Activated CD4-positive, alpha-beta memory T cell treated with anti-CD3 and anti-CD28 coated beads for 36 hours (primary cell): ENCODE data around the gene CCDC106. TPM values are rescaled to one million over a fixed set of nuclear protein-coding genes. Genes with fewer than 3 reads are reported as not detected.

ENCODE experiments used
- CTCF ChIA-PET: fragments of 350-600 bp; sonication (Branson Sonifier 250); formaldehyde crosslinking; loops from one replicate; lab custom pipeline; 2021; ENCODE audit warnings: antibody characterized with exemption, inconsistent platforms; lab: Charles Lee
- POLR2A ChIA-PET: fragments of 350-600 bp; sonication (Branson Sonifier 250); formaldehyde crosslinking; loops from one replicate; lab custom pipeline; 2021; ENCODE audit warnings: antibody characterized with exemption; lab: Charles Lee
- DNase-seq: peaks from one replicate; pipeline ENCODE4 v3.0.0-alpha.2; 2020
- H3K27ac Mint-ChIP-seq: one replicate; pipeline ENCODE4 v1.8.0; 2021; ENCODE audit warnings: mixed read lengths
- H3K27me3 Mint-ChIP-seq: one replicate; pipeline ENCODE4 v1.8.0; 2021; ENCODE audit warnings: mixed read lengths
- H3K36me3 Mint-ChIP-seq: one replicate; pipeline ENCODE4 v1.8.0; 2021; ENCODE audit warnings: mixed read lengths
- H3K4me1 Mint-ChIP-seq: one replicate; pipeline ENCODE4 v1.8.0; 2021; ENCODE audit warnings: low read depth, mixed read lengths
- H3K4me3 Mint-ChIP-seq: one replicate; pipeline ENCODE4 v1.8.0; 2021; ENCODE audit warnings: mild to moderate bottlenecking, mixed read lengths
- H3K9me3 Mint-ChIP-seq: one replicate; pipeline ENCODE4 v1.8.0; 2021; ENCODE audit warnings: mixed read lengths
- intact Hi-C: fragments of 100-400 bp; cut with micrococcal nuclease; formaldehyde crosslinking; loops from one replicate; pipeline ENCODE4 v1.15.1; 2023
- total RNA-seq, 2 experiments: library from RNA; stranded (reverse); gene quantifications; one replicate each; pipeline ENCODE4 v1.2.3, GENCODE V29; 2021

The CCDC106 gene
- total RNA-seq, 2 experiments from 2014 or later: 3.6 to 4.0 TPM

DNA sequence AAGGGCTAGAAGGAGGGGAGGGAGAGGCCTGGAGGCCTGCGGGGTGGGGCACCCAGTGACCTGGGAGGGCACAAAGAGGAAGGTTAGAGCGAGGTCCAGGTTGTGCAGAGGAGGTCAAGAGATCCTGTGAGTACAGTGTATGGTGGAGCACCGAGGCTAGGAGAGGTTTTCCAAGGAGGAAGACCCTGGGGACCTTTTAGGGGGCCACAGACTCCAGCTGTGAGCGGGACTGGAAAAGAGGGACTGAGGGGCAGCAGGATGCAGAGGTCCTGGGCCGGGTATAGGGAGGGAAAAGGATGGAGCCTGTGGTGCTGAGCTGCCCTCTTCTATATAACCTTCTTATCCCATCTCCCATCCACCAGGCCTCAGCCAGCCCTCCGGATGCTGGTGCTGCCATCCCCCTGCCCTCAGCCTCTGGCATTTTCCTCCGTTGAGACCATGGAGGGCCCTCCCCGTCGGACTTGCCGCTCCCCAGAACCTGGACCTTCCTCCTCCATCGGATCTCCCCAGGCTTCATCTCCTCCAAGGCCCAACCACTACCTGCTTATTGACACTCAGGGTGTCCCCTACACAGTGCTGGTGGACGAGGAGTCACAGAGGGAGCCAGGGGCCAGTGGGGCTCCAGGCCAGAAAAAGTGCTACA is 3.7 kb upstream of the CCDC106 start:
- peaks cover 46% of the 10 kb centered on the region for H3K4me1 Mint-ChIP-seq
- peak overlapping the region; percentile 85 for H3K4me3 Mint-ChIP-seq
- intact Hi-C loops: loop anchor here (5.0 kb wide), 1 partner anchor 387 kb away; the partner anchor contains the start of gene PPP6R1

DNA sequence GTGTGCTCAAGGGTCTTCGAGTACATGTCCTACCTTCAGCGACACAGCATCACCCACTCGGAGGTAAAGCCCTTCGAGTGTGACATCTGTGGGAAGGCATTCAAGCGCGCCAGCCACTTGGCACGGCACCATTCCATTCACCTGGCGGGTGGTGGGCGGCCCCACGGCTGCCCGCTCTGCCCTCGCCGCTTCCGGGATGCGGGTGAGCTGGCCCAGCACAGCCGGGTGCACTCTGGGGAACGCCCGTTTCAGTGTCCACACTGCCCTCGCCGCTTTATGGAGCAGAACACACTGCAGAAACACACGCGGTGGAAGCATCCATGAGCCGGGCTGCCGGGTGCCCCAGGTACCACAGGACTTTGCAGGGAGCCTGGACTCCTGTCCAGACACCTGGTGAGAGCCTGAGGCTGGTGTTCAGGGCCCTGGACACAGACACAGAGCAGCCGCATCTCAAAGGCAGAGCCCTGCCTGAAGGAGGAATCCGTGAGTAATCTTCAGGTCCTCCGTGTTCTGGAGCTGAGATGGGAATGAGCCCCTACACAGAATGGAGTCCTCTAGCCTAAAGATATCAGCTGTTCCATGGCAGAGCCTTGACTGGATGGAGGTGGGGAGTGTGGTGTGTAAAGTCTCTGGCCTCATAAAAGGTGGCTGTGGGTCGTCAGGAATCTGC is 3.0 kb upstream of the CCDC106 start:
- Mint-ChIP-seq H3K36me3 (peaks cover 21% of the 10 kb centered on the region), H3K27ac (peak overlapping the region; percentile 98), H3K4me3 (peak overlapping the region; percentile 85), H3K27me3 (no peaks in the 10 kb centered on the region), H3K9me3 (no peaks in the 10 kb centered on the region), H3K4me1 (peaks cover 47% of the 10 kb centered on the region)
- ChIA-PET CTCF (interaction anchor here (0.7 to 1.5 kb wide), 4 partner anchors 8 to 13 kb away, joined by 3 to 5 read pairs (median 4); no protein-coding TSS in a partner anchor), POLR2A (interaction anchor here (0.6 to 0.9 kb wide), 2 partner anchors 11 to 12 kb away, joined by 3 read pairs; no protein-coding TSS in a partner anchor)
- intact Hi-C loops: loop anchor here (5.0 kb wide), 1 partner anchor 388 kb away; the partner anchor contains the start of gene PPP6R1
- no peak for DNase-seq

More for the DNA sequence above, 3.7 kb upstream of the CCDC106 start:
- H3K36me3 Mint-ChIP-seq: peaks cover 21% of the 10 kb centered on the region
- POLR2A ChIA-PET: interaction anchor here (2.6 kb wide), 1 partner anchor 10 kb away, joined by 19 read pairs; the partner anchor contains the start of gene U2AF2
- no peaks in the 10 kb centered on the region for H3K27me3 Mint-ChIP-seq
- no peaks in the 10 kb centered on the region for H3K9me3 Mint-ChIP-seq
- CTCF ChIA-PET: interaction anchor here (1.0 to 1.1 kb wide), 2 partner anchors 9 to 10 kb away, joined by 3 to 4 read pairs; no protein-coding TSS in a partner anchor
- H3K27ac Mint-ChIP-seq: peak overlapping the region; percentile 98
- no peak for DNase-seq

DNA sequence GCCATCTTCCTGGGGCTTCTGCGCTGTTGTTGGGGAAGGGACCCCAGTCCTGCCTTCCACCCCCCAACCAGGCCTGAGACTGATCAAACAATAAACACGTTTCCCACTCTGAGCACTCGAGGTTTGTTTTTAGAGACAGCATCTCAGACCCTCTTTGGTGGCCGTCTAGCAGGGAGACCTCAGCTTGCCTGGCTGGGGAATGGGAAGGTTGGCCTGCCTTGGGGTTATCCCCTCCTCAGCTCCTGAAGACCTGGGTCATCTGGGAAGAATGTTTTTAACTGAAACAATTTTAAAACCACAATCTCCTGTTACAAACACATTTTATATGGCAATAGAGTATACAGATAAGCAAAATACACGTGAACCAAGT is 2.5 kb upstream of the CCDC106 start:
- H3K36me3 Mint-ChIP-seq: peaks cover 21% of the 10 kb centered on the region
- ChIA-PET CTCF (interaction anchor here (0.7 to 1.5 kb wide), 2 partner anchors 9 to 13 kb away, joined by 4 to 5 read pairs; no protein-coding TSS in a partner anchor), POLR2A (interaction anchor here (0.6 to 0.9 kb wide), 2 partner anchors 12 kb away, joined by 3 read pairs; no protein-coding TSS in a partner anchor)
- no peak for DNase-seq
- peak overlapping the region; percentile 13 for H3K27ac Mint-ChIP-seq
- no peaks in the 10 kb centered on the region for H3K27me3 Mint-ChIP-seq
- intact Hi-C loops: no loop called here
- H3K4me3 Mint-ChIP-seq: peak overlapping the region; percentile 49
- no peaks in the 10 kb centered on the region for H3K9me3 Mint-ChIP-seq
- peaks cover 42% of the 10 kb centered on the region for H3K4me1 Mint-ChIP-seq

DNA sequence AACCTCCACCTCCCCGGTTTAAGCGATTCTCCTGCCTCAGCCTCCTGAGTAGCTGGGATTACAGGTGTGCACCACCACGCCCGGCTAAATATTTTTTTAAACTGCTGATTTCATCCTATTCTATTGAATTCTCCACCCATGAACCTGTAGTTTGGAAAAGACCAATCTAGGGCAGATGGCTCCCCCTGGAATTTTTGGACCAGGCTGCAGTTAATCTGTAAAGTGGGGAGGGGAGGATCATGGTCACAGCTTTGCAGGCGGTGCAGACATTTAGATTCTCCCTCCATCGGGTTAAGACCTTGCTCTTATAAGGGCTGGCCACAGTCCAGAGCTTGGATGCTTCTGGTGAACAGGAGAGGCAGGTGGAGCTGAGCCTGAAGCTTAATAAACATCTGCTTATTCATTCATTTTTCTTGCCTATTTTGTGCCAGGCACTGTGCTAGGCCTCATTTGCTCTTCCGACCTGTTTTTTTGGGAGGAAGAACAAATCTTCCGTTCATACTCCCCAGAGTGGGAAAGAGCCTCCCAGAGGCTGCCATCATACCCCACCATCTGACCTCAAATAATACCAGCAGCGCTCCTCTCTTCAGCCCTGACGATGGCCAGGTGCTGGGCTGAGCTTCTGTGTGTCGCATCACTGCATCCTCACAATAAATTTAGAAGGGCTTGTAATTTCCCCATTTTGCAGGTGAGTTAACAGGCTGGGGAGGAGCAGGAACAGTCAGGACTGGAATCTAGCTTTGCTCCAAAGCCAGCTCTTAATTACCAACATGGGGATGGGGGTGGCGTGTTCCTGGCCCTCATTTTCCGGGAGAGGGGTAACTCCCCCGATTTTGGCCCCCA is 902 bp upstream of the CCDC106 start:
- H3K4me1 Mint-ChIP-seq: peaks cover 40% of the 10 kb centered on the region
- H3K27ac Mint-ChIP-seq: no peak overlapping the region
- ChIA-PET POLR2A (interaction anchor here (0.9 to 1.5 kb wide), 2 partner anchors 10 kb away, joined by 3 to 5 read pairs; no protein-coding TSS in a partner anchor), CTCF (interaction anchor here (1.2 to 2.1 kb wide), 4 partner anchors 8 to 14 kb away, joined by 4 to 17 read pairs (median 5); no protein-coding TSS in a partner anchor)
- no peak for DNase-seq
- H3K27me3 Mint-ChIP-seq: no peaks in the 10 kb centered on the region
- peaks cover 16% of the 10 kb centered on the region for H3K36me3 Mint-ChIP-seq
- H3K9me3 Mint-ChIP-seq: no peaks in the 10 kb centered on the region
- intact Hi-C loops: no loop called here
- H3K4me3 Mint-ChIP-seq: peak overlapping the region; percentile 70

DNA sequence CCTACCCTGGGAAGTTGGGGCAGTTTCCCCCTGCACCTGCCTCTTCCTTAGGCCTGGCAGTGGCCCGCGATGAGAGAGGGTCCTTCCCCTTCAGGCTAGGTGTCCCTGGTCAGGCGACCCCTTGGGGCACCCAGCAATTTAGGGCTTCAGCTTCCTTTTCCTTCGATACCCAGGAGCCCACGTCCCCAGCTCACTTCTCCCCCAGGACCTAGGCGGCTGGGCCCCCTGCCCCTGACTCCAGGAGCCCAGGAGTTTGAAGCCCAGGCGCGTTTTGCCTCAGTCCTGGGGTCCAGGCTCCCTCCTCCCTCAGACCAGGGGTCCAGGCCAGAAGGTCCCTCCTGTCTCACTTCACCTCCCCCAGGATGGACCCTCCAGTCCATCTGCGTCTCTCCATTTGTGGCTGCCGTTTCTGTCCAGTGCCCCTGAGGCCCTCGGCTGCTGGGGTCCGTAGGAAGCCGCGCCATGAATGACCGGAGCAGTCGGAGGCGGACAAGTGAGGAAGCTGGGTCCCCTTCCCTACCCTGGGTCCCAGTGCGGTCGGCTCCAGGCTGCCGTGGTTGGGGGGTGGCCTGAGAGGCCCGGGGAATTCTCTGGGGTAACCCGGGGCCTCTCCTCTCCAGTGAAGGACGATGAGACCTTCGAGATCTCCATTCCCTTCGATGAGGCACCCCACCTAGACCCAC is 714 bp downstream of the CCDC106 start:
- Mint-ChIP-seq H3K4me3 (peak overlapping the region; percentile 63), H3K36me3 (peaks cover 9% of the 10 kb centered on the region), H3K27me3 (no peaks in the 10 kb centered on the region), H3K4me1 (peaks cover 34% of the 10 kb centered on the region), H3K9me3 (no peaks in the 10 kb centered on the region), H3K27ac (peak overlapping the region; percentile 42)
- DNase-seq: no peak
- intact Hi-C loops: no loop called here
- ChIA-PET POLR2A (no interaction called here), CTCF (interaction anchor here (2.1 kb wide), 1 partner anchor 16 kb away, joined by 17 read pairs; no protein-coding TSS in a partner anchor)

DNA sequence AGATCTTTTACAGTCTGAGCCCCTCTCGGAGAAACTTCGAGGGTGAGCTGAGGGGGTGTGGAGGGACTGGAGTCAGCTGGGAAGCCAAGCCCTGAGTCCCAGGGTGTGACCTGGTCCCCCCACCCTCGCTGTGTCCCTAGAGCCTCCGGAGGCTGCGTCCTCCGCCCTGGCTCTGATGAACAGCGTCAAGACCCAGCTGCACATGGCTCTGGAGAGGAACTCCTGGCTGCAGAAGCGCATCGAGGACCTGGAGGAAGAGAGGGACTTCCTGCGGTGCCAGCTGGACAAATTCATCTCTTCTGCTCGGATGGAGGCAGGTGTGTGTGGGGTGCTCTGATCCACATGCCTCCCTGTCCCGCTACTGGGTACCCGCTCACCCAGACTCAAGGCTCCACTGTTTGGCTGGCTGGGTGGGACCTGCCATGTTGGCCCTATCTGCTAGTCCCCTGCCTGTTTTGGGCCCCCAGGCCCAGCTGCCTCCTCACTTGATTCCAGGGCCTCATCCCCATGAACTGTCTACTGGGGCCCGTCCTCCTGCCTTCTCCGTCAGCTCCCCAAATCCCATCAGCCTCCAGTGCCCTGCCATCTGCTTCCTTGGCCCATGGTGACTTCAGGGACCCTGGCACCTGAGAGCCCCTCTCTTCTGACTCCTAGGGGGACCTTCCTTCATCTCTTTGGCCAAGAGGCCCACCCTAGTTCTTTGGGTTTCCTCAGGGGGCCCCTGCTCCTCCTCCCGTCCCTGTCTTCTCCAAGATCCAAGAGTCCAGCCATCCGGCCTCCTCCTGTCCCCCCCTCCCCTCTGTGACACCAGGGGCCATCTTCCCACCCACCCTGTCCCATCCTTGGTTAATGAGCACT is 1.5 kb downstream of the CCDC106 start:
- no peak for DNase-seq
- POLR2A ChIA-PET: interaction anchor here (0.6 kb wide), 1 partner anchor 8 kb away, joined by 3 read pairs; no protein-coding TSS in a partner anchor
- Mint-ChIP-seq H3K9me3 (no peaks in the 10 kb centered on the region), H3K27me3 (no peaks in the 10 kb centered on the region), H3K4me3 (peak overlapping the region; percentile 26), H3K4me1 (peaks cover 30% of the 10 kb centered on the region), H3K36me3 (peaks cover 5% of the 10 kb centered on the region), H3K27ac (peak overlapping the region; percentile 11)
- CTCF ChIA-PET: interaction anchor here (1.0 kb wide), 1 partner anchor 17 kb away, joined by 5 read pairs; no protein-coding TSS in a partner anchor
- intact Hi-C loops: loop anchor here (5.0 to 10.0 kb wide), 3 partner anchors 665 to 1457 kb away; partner anchors contain the start of genes LENG8, TSEN34 and ZSCAN5A

DNA sequence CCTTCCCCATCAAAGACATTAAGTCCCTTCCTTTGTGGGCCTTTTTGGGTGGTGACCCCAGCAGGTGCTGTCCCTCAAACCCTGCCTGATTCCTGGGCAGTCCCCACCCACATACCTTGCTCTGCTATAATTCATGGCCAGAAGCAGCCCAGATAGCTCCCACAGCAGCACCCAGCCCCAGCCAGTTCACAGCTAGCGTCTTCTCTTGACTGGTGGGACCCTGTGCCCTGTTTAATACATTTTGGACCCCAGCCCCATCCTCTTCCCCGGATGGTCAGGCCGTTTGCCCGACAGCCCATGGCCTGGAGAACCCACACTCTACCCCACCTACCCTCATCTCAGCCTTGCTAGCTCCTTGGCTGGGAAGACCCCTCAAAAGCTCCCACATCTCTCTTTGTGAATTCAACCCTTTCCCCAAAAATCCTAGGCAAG is 2.1 kb downstream of the CCDC106 start:
- ChIA-PET CTCF (interaction anchor here (1.0 kb wide), 1 partner anchor 17 kb away, joined by 5 read pairs; no protein-coding TSS in a partner anchor), POLR2A (no interaction called here)
- Mint-ChIP-seq H3K9me3 (no peaks in the 10 kb centered on the region), H3K27me3 (no peaks in the 10 kb centered on the region), H3K36me3 (peaks cover 5% of the 10 kb centered on the region), H3K27ac (no peak overlapping the region), H3K4me1 (peaks cover 27% of the 10 kb centered on the region), H3K4me3 (no peak overlapping the region)
- intact Hi-C loops: loop anchor here (5.0 to 10.0 kb wide), 3 partner anchors 665 to 1458 kb away; partner anchors contain the start of genes LENG8, TSEN34 and ZSCAN5A
- DNase-seq: peak; percentile 47

DNA sequence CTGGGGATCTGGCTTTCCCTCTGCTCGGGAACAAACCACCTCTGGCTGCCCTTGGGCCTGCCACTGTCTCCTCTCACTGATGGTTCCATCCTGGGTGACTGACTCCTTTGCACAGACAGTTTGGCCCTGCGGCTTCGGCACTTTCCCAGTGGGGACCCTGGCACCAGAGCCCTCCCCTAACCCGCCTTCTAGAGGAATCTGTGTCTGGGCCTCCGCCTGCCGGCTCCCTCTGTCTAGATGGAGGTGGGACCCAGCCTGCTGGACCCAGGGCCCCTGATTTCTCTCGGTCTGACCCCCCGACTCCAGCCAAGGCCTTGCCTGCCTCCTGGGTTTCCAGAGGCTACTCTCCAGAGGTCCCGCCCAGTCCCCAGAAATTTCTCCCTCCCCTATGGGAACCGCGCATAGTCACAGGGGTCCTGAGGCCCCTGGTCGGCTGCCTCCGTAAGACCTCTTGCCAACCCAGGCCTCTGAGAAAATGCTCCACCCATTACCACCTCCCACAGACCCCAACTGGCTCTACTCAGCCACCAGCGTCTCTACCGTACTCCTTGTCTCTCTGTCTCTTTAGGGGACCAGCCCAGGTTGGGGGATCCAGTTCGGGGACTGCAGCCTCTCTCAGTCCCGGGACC is 2.7 kb downstream of the CCDC106 start:
- ChIA-PET POLR2A (no interaction called here), CTCF (interaction anchor here (1.0 kb wide), 1 partner anchor 18 kb away, joined by 5 read pairs; no protein-coding TSS in a partner anchor)
- Mint-ChIP-seq H3K4me3 (no peak overlapping the region), H3K27me3 (no peaks in the 10 kb centered on the region), H3K27ac (no peak overlapping the region), H3K36me3 (peaks cover 5% of the 10 kb centered on the region), H3K9me3 (no peaks in the 10 kb centered on the region), H3K4me1 (peaks cover 21% of the 10 kb centered on the region)
- DNase-seq: no peak
- intact Hi-C loops: loop anchor here (5.0 to 10.0 kb wide), 3 partner anchors 664 to 1458 kb away; partner anchors contain the start of genes LENG8, TSEN34 and ZSCAN5A

DNA sequence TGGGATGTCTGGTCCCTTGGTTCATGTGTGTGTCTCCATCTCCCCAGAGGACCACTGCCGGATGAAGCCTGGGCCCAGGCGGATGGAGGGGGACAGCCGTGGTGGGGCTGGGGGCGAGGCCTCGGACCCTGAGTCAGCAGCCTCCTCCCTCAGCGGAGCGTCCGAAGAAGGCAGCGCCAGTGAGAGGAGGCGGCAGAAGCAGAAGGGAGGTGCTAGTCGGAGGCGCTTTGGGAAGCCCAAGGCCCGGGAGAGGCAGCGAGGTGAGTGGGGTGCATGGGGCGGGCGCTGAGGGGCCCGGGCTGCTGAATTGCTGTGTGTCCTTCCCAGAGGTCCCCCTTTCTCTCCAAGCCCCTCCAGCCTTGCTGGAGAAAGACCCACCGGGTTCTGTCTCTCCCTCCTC is 3.2 kb downstream of the CCDC106 start:
- intact Hi-C loops: loop anchor here (5.0 to 10.0 kb wide), 3 partner anchors 664 to 1459 kb away; partner anchors contain the start of genes LENG8, TSEN34 and ZSCAN5A
- Mint-ChIP-seq H3K36me3 (peaks cover 10% of the 10 kb centered on the region), H3K27ac (no peak overlapping the region), H3K4me1 (peaks cover 25% of the 10 kb centered on the region), H3K4me3 (no peak overlapping the region), H3K9me3 (no peaks in the 10 kb centered on the region), H3K27me3 (no peaks in the 10 kb centered on the region)
- CTCF ChIA-PET: no interaction called here
- POLR2A ChIA-PET: no interaction called here
- no peak for DNase-seq
